GM18519 (cell line): Measurements from ENCODE around the gene GALNT18.

Source experiments
- ATAC-seq: cut with Tn5 transposase; IDR thresholded peaks from one replicate; pipeline ENCODE4 v1.9.1; 2021; ENCODE audit warnings: mild to moderate bottlenecking, moderate library complexity; ENCODE audit not compliant: unreplicated experiment, low FRiP score

Gene GALNT18

DNA sequence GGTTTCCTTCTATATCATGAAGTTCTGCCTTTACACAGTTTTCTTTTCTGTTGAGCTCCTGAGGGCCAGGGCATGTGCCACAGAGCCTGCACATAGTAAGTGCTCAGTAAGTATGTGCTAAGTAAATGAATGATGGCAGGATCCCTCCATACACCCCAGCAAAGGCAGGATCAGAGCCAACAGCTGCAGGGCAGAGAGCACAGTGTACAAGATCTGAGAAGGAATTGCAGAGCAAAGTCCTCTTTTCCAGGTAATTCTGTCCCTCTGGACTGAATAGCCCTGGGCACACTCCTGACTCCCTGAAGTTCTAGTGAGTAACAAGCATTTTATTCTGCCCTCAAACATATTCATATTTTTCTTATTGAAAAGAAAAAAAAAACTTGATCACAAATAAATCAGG, 117.7 kb downstream of the GALNT18 start:
- no peak for ATAC-seq

DNA sequence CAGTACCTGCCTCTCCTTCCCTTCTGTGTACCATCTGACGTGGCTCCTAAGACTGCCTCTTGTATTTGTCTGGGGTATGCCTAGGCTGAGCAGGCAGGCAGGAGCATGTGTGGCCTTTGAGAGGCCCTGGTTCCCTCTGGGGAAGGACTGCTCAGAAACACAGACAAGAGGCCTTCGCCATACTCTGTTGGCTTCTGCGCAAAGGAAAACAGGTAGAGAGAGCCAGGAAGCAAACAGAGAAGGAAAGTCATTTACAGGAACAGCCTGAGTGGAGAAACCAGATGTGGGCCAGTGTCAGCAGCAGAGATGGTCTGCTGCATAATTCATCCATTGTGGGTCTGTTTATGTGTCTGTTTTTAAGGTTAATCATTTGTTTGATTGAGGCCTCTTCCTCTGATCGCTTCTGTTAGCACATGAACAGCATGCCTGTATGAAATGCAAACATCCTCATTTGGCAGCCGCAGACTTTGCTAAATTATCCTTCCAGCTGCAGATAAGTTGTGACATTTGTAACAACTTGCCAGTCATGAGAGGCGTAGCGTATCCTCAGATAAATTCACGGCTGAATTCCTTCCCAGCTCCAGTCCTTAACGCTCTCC, 119.4 kb downstream of the GALNT18 start:
- ATAC-seq, result no peak

- ATAC-seq, result no peak
Measured at GRCh38 chr11:11501546-11502262, 120.1 kb downstream of the GALNT18 start.

DNA sequence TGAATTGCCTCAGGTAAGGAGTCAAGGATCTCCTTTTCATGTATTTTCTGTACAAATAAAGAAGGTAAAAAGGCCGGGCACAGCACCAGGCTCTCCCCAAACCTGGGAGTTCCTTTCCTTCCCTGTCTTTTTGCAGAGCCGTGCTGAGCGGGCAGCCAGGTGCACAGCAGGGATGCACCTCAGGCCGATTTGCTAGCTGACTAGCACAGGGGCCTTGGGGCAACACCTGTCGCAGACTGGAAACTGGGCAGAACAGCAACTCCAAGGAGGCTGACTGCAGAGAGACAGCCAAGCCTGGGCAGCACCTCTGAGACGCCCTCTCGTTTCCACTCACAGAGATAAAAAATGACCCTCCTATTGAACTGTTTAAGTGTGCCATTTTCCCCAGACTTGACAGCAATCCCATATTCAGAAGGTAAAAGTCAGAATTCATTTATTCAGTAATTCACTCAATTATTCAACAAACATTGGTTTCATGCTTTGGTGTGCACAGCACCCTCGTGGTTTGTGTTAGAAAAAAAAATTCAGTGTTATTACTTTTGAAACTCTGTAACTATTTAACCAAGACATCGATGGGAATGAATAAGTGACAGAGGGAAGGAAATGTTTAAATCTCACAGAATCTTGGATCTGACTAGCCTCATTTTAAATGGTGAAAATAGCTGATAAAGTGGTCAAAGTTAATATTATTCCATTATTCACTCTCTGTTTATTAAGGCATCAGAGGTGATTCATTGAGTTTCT, 120.9 kb downstream of the GALNT18 start:
- ATAC-seq, result no peak

- no peak for ATAC-seq
Measured at GRCh38 chr11:11499300-11499699, 122.5 kb downstream of the GALNT18 start.

DNA sequence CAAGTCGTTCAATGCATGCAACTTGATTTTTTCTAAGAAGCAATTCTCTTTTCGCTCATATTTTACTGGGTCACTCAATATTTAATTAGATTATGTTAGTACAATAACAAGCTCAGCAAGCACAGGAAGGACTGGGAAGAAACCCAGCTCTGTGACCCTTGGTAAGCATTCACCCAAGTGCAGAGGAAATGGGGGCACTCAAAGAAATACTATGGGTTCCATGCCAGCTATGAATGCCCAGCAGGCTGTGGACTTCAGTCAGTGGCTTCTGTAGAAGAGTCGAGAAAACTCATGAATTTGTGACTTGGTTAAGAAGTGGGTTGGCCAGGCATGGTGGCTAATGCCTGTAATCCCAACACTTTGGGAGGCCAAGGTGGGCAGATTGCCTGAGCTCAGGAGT, 123.6 kb downstream of the GALNT18 start:
- ATAC-seq, result no peak

DNA sequence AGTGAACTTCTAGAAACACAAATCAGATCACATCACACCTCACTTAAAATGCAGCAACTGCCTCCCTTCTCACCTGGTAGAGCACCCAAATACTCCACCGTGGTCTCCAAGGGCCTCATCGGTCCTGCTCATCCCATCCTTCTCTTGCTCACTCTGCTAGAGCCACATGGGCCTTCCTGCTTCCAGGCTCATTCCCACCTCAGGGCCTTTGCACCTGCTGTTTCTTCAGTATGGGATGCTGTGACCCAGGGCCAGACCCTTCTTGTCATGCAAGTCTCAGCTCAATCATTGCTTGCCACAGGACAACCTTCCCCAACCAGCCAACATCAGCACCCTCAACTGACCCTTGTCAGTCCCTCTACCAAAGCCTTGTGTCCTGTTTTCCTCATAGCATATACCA, 124.9 kb downstream of the GALNT18 start:
- no peak for ATAC-seq

DNA sequence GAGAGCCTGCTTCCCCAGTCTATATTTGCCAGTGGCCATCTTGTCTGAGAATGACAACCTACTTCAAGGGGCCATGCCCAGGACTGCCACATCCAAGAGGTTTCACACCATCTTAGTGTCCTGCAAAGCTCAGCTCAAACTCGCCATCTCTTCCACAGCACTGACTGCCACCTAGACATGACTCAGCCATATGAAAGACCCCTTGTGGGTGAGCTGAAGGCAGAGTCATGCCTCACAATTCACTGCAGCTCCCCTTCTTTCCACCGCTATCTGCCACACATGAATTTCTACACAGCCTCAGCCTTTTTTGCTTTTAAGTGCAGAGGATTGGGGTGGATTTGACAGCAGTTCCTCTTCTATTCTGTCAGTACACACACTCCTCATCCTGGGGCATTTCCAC, 127.5 kb downstream of the GALNT18 start:
- no peak for ATAC-seq

GRCh38 chr11:11493698-11494097, 128.1 kb downstream of the GALNT18 start:
- no peak for ATAC-seq

- no peak for ATAC-seq
Measured at GRCh38 chr11:11491589-11491988, 130.2 kb downstream of the GALNT18 start.

- ATAC-seq, result no peak
Measured at GRCh38 chr11:11491014-11491413, 130.8 kb downstream of the GALNT18 start.

DNA sequence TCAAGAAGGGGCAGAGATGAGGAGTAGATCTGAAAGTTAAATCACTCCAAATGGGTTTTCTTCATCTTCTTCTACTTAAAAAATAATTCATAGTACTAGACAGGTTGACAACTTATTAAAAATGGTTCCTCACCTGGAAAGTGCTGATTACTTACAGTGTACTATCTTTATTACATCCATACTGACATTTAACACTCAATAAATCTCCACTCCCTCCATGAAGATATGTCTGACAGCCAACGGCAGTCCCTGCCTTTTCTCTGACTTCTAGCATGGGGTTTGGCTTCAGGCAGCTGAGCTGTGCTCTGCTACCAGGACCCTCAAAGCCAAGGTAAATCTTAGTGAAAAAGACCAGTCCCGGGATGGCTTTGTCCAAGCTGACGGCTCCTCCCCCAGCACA, 135.4 kb downstream of the GALNT18 start:
- no peak for ATAC-seq

DNA sequence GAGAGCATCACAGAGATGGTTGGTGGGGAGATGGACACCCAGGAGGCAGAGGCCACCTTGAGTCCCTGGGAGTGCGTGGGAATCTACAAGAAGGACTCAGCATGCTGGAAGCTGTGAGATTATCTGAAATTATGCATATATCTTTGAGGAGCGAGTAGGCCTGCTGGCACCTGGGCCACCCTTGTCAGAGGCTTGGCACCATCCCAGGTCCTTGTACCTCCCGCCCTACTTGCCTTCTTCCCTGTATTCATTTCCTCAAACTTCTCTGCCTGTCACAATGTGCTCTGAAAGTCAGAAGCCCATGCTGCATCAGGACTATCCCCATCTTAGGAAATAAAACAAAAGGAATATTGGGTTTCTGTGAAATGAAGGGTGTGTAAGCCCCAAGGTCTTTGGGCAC, 135.8 kb downstream of the GALNT18 start:
- no peak for ATAC-seq

DNA sequence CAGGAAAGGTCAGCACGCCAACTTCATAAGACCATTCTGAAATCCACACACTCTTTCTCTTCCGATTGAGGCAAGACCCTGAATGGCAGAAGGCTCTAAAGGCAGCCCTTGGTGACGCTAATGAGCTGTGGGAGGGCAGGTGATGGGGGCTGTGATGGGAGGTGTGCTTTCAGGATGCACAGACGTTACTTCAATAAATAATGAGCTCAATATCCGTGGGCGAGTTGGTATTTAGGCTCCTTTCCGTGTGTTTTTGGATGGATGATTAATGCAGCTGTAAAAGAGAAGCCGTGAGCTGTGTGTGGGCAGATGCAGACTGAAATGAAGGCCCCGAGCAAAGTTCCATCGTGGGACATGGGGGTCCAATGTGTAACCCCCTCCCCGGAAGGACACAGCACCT, 138.2 kb downstream of the GALNT18 start:
- ATAC-seq, result no peak

- ATAC-seq, result no peak
Measured at GRCh38 chr11:11482730-11483129, 139.1 kb downstream of the GALNT18 start.

GRCh38 chr11:11481371-11481770, 140.4 kb downstream of the GALNT18 start:
- ATAC-seq, result no peak

- ATAC-seq, result no peak
Measured at GRCh38 chr11:11480971-11481370, 140.8 kb downstream of the GALNT18 start.

- ATAC-seq, result no peak
Measured at GRCh38 chr11:11478687-11479086, 143.1 kb downstream of the GALNT18 start.

DNA sequence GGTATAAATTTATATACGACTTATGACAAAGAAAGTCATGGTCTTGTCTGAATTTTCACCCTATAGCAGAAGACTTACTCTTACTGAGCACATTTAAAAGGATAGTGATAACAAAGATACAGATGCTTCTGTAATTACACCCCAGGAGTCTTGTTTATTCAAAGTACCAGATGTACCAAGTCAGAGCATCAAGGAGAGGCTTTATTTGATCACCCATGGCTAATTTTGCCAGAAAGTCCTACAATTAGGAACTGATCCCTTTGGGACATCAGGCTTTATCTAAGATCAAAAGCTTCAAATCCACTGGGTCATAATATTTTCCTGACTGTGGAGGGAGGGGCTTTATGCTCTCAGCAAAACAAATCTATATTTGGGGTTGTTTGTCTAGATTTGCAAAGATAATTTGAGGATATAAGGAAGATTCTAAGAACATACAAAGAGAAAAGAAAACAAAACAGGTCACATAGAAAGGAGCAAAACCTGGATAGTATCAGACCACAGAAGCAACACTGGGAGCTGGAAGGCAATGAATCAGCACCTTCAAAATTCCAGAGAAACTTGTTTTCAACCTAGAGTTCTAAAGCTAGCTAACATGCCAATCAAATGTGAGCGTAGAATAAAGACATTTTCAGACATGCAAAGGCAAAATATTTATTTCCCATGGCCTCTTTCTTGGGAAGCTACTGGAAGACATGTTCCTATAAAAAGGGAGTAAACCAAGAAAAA, 143.9 kb downstream of the GALNT18 start:
- ATAC-seq, result no peak

DNA sequence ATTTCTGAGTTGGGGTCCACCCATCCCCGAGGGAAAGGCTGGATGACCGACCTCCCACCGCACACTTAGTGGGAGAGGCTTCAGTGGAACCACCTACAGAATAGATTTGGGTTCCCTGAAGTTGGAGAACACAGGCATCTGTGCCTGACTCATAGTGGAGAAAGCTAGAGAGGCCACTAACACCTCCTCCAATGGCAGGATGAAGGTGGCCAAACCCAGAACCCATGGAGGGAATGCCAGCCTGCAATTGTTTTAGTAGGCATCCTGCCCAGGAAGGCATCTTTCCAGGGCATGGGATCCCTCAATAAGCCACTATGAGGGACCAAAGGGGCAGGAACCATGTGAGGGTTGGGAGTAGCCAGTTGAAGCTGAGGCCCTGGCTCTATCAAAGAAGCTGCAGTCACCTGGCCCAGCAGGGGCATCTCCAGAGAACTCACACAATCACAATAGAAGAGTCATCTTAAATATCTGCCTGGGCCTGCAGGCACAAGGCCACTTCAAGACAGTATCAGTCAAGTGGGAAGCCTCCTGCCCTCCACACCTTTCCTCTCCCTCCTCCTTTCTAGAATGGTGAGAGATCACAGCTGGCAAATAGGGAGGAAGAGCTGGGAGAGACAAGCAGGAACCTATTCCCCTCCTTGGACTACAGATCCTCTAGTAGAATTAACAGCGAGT, 144.7 kb downstream of the GALNT18 start:
- no peak for ATAC-seq

DNA sequence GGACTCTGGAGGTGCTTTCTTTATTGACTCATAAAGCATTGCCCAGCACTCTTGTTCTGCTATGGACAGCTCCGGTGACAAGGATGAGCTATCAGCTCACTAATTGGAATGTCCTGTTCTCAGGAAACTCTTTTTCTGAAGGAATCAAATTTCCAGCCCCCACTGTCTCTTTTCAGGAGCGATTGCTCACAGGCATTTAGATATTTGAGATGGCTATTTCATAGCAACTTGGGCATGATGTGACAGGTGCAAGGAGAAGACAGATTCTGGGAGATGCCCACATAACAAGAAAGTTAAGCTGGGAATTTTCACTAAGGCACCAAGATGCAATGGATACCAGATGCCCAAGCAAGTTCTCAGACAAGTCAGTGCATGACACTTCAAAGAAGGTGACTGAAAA, 145.3 kb downstream of the GALNT18 start:
- no peak for ATAC-seq
